NCI-H2081 treated with DMSO at 0.1 percent for 48 hours (cell line): ENCODE measurements around the gene HECW1.
"Not testable (repeated sequence)": the region's sequence is repeated elsewhere in the genome, so short reads cannot be mapped to it uniquely, and the experiment has no call there.

Experiments used
- DNase-seq: peaks from one replicate; lab custom pipeline; 2025; lab: John Stamatoyannopoulos, UW

Gene HECW1

DNA sequence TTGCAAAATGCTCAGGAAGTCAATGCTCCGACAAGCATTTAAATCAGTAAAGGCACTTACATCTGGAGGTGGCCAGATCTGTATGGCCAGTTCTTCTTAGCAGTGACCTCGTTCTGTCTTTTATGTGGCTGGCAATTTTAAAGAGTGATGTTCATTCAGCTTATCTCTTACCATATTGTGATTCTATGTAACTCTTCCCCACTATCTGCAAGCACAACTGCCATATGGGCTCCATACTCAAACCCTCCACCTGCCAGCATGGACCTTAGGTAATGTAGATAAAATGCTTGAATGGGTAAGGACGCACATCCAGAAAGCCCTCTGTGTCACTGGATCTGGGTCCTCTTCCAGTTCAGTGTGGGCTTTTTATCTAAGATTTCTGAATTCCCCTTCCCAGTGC, 428.0 kb downstream of the HECW1 start:
- DNase-seq: no peak

DNA sequence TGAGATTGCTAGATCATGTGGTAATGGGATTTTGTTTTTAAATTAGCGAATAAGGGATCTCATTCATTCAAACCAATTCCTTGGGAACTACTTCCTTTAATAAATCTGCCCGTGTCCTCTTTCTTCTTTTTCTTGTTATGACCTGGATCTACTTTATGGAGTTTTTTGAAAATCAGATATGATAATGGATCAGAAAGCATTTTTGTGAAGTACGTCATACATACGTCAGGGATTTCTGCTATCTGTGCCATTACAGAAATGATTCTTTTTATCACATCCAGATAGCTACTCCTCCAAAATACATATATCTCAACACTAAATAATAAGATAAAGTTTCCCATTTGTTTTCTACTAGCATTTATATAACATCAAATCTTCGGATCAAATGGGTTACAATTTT, 430.3 kb downstream of the HECW1 start:
- no peak for DNase-seq

DNA sequence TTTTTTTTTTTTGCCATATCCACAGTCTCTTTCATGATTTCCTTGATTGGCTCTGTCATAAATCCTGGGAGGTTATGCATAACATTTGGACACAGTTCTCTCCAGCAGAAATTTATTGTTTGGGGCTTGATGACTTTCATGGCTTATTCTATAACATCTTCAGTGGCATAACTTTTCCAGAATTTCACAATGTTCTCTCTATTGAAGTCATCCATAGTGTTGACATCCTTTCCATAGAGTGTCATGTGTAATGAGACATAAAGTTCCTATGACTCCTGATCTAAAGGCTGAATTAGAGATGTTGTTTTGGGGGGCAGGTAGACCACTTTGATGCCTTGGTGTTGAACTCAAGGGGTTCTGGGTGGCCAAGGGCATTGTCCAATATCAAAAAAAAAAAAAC, 433.8 kb downstream of the HECW1 start:
- DNase-seq: no peak

DNA sequence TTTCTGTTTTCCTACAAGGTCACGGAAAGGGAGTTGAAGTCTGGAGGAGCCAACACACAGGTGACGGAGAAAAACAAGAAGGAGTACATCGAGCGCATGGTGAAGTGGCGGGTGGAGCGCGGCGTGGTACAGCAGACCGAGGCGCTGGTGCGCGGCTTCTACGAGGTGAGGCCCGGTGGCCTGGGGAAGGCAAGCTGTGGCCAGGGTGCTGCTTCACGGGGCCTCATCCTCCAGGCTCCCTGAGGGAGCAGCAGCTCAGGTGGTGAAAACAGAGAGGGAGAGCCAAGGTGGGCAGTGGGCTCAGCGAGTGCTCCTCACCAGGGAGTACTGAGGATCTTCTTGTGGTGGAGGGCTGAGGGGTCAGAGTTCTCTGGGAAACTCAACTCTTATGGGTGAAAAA, 438.0 kb downstream of the HECW1 start:
- DNase-seq: no peak

DNA sequence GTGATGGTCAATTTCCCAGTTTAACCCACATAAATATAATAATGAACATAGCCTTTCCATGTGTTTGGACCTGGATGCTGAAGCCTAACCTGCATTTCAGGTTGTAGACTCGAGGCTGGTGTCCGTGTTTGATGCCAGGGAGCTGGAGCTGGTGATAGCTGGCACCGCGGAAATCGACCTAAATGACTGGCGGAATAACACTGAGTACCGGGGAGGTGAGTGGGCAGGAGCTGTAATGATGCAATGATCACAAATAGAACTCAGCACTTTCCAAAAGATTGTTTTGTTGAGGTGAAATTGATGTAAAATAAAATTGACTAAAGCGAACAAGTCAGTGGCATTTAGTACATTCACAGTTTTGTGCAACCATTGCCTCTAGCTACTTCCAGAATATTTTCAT, 439.7 kb downstream of the HECW1 start:
- DNase-seq: no peak

DNA sequence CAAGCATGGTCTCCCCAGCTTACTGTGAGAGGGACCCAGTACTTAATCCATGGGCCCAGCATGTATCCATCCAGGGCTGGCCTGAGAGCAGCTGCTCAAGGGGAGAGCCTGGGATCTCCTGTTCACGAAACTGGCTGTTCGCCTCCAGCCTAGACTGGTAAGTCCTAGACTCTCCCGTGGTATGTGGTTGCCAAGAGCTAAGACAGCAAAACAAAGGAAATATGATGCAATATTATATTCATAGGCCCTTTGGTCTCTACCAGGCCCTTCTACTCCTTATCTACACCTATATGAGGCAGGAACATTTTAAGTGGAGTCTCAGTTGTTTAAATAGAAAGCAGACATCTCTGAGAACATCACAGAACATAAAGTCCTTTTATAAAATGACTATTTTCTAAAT, 441.6 kb downstream of the HECW1 start:
- no peak for DNase-seq

DNA sequence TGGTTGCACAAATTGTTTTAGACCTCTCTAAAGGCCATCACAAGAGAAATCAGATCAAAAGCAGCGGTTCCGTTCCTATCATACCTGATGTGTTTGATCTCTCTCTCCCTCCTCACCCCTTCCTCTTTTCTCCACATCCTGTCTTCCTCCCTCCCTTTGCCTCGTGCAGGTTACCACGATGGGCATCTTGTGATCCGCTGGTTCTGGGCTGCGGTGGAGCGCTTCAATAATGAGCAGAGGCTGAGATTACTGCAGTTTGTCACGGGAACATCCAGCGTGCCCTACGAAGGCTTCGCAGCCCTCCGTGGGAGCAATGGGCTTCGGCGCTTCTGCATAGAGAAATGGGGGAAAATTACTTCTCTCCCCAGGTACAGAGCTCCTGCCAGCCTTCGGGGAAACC, 442.0 kb downstream of the HECW1 start:
- no peak for DNase-seq

DNA sequence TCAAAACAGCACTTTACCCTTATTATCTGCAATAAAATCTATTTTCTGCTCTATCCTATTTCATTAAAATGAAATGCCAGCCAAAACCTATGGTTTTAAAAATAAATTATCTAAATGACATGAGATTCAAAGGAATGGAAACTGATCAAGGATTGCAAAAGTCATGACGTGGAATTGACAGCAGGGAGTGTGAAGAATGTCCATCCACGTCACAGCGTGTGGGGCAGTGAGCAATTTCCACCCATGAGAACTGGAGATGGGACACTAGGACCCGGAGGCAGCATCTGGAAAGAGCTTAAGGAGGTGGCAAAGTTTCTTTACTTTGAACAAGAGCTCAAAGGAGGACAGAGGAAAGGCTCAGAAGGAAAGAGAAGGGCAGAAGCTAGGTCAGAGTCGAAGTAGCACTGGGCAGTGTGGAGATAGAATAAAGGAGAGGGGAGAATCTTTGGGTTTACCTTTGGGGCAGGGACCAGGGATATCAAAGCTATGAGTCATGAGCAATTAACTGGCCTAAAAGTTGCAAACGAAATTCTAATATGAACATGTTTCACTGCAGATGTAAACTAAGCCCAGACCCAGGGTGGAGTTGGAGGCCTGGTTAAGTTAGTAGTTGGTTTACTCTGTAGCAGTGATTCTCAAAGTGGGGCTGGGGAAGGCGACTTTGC, 445.5 kb downstream of the HECW1 start:
- no peak for DNase-seq

DNA sequence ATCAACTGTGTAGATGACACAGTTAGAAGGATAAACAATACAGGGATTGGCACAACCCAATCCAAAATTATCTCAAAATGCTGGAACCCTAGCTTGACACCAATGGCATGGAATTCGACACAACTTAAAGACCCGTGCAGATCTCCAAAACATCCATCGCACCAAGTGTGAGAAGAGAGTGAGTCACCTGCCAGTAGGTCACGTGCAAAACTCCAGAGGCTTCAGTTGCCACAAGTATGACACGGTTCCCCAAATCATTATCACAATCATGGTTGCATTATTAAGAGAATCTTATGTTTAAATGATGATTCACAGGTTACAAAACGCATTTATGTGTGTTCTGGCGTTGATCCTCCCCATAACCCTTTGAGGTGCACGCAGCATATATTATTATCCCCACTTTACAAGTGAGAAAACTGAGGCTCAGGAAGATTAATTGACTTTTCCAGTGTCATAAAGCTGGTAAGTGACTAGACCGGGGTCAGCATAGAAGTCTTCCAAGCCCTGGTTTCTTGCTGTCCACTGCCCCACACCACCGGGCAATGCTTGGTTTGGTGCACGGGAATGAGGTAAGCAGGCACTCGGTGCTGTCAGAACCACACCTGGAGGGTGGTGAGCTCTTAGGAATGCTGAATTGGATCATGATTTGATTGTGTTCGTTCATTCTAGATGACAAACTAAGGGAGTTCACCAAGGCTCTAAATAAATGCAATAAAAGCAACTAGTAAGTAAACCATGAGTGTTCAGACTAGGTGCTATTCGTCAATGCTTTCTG, 446.9 kb downstream of the HECW1 start:
- DNase-seq: no peak

DNA sequence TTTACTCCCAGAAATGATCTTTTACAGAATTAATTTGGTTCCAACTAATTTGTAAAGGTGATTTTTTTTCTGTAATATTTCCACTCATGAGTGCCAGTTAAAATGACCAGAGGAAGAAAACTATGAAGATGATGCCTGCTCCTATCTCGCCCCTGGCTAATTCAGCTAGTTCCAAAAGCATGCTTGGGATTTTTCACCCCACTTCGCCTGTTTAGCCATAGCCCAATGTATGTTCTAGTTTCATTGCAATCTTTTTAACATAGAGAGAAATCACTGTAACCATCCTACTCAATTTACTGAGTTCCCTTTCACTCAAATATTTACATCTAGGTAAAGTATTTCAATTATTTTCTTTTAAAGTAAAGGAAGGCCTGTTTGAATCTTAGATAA, 447.5 kb downstream of the HECW1 start:
- no peak for DNase-seq

DNA sequence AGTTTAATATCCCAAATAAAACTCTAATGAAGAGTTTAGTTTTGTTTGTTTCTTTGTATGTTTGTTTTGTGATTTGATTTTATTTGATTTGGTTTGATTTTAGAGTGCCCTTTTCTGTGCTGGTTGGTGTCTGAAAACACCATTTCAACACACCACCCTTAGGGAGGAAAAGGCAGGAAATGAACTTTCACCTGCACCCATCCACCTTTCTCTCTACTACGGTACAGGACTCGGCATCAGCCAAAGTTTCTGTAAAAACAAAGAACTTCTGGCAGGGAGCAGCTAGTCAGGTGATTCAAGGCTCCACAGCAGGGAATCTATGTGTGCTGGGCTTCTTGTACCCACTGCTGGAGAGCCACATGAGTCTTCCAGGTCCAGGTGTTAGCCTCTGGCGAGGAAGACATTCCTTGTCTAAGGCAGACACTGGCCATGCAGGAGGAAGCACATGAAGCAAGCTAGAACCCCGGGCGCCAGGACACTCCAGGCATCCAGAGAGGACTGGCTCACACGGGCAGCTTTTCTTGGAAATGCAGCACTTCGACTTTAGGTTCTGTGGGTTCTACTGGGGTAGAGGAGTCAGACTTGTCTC, 448.4 kb downstream of the HECW1 start:
- no peak for DNase-seq

DNA sequence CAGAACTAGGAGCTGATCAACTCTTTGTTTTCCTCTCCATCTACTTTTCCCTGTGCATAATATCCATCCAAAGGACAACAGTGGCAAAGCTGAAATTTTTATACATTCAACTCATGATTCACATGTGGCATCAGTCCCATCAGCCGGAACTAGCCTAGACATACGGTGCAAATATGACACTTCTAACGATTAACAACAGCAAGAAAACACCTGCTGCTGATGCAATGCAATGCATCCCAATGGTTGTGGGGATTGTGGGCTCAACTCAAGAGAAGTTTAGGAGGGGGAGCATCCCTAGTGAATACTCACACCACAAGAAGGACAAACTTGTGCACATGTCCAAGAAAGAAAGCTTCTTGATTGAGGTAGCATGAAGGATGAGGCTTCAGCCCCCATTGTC, 449.9 kb downstream of the HECW1 start:
- no peak for DNase-seq

DNA sequence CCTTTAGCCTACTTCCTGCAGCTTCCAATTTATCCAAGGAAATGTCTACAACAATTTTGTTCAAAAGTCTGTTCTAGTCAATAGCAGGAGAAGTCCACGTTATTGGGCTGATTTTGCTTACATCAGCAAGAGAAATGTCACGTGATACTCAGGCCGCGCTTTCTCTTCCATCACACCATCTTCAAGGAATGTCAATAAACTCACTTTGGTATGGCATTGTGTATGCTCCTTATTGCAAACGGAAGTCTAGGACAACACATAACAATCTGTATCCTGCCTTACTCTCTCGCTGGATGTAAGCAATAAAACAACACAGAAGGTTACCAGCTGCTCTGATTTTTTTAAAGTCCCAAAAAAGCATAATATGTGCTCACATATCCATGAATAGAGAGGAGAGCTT, 453.3 kb downstream of the HECW1 start:
- DNase-seq: no peak

DNA sequence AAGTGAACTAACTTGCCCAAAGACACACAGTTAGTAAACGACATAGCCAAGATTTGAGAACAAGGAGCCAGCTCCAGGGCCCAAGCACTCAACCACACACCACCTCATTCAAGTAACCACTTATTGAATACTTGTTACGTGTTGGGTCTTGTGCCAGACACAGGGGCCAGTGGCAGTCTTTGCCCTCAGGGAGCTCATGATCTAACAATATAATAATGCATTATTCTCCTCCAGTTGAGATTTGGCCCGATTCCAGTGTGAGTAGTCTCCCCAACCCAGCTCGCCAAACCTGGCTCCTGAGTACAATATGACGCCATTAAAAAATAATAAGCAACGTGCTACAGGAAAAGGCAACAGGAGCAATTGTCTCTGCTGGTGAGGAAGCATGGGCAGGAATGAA, 456.1 kb downstream of the HECW1 start:
- no peak for DNase-seq

DNA sequence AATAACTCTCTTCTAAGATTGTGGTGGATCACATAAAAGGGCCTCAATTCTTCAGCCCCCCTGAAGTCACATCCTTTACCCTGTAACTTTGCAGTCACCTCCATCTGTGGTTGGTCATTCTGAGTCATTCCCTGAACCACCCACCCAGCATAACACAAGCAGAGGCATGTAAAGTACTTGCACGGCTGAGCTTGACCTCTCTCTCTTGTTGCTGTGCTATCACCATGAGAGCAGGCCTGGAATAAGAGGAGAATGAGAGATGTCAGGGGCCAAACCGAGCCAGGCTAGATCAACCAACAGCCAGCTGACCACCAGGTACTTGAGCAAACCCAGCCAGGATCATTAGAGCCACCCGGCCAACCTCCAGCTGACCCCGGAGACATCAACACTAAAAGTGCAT, 457.0 kb downstream of the HECW1 start:
- no peak for DNase-seq

DNA sequence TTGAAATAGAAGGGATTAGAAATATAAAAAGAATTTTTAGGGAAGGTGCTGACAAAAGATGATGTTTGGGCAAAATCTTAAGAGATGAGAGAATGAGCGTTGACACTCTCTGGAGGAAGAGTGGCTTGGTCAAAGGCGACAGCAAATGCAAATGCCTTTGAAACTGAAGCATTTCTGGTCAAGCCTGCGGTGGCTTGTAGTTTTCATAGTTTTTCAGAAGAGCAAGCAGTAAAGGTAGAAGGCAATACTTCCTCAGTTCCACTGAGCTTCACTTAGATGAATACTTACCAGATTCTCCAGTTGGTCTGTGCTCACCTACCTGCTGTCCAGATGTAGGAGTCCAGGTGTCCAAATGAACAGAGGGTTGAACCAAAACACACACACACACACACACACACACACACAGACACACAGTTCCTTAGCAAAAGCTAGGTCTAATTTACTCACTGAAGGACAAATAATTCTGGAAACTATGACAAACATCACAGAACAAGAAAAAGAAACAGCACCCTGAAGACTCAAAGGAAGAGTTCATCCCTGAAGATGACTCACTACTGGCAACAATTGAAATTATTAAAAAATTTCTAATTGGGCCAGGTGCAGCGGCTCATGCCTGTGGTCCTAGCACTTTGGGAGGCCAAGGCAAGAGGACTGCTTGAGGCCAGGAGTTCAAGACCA, 458.4 kb downstream of the HECW1 start:
- DNase-seq: no peak

DNA sequence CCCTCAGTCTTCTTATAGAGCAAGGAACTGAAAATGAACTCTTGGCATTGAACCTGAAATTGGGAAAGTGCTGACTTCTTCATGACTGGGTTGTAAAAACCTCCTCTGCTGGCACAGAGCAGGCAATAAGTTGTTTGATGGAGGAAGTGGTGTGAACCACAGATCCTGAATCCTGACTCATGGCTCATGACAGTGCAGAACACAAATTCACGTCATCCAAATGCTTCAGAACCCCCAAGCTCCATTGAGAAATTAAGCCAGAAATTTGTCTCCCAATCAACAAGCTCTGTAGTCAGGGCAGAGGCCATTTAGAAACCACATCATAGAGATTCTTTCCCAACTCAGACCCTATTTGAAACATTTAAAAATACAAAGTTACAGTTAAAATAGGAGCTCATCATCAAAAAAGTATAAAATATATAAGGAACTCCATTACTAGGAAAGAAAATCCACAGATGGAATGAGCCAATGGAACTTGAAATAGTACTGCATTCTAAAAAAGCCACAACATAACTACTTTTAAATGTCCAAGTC, 460.1 kb downstream of the HECW1 start:
- DNase-seq: no peak

DNA sequence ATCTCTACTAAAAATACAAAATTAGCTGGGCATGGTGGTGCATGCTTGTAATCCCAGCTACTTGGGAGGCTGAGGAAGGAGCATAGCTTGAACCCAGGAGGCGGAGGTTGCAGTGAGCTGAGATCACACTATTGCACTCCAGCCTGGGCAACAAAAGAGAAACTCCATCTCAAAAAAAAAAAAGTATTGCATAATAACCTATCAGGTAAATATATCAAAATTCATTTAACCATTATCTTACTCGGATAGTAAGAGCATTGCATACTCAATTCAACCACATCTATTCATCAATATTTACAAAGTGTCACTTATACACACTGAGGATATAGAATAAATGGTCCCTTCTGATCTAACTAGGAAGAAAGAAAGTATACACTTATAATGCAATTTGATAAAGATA, 461.4 kb downstream of the HECW1 start:
- DNase-seq: not testable (repeated sequence)

DNA sequence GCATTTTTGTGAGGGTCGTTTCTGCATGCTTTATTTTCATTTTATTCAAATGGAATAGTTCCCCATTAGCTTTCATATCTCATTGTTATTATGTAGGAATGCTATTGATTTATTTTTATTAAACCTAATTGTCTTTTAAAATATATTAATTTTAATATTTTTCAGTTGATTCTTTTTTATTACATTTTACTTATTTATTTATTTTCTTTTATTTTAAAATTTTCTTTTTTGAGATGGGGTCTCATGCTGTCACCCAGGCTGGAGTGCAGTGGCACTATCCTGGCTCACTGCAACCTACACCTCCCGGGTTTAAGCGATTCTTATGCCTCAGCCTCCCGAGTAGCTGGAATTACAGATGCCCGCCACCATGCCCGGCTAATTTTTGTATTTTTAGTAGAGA, 463.1 kb downstream of the HECW1 start:
- no peak for DNase-seq

DNA sequence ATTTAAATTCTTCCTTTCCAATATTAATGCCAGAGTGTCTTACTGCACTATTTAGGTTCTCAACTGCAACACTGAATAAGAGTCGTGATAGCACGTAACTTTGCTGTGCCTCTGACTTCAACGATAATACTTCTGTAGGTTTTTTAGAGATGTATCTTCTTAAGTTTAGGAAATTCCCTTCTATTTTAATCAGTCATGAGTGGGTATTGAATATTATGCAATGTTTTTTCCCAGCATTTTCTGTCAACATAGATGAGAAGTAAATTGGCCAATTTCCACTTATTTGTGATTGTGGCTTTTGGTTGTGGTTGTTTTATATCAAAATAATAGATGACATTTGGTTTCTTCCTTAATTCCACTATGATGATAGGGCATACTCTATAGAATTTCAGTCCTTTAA, 463.8 kb downstream of the HECW1 start:
- no peak for DNase-seq

DNA sequence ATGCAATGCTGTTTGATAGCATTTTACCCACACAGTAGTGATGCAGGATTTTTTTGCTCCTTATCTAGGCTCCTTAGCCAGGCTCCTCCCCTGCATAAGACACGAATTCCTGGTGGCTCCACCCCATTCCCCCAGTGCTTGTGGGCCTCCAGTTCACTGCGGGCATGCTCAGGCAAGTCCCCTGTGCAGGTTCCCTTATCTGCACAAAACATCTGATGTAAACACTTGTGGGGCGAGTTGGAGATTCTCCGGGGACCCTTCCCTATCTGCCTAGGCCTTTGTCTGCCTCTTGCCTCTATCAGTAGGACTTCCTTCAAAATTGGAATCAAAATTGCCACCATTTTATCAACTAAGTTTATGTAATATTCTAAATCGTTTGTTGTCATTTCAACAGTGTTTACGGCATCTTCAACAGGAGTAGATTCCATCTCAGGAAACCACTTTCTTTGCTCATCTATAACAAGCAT, 465.1 kb downstream of the HECW1 start:
- no peak for DNase-seq
